Fibroblast of skin of left biceps (primary cell): ENCODE data around the gene PTPRE.

Source experiments
- DNase-seq, 2 experiments: peaks; one replicate each; pipeline ENCODE4 v3.0.0-alpha.2; 2013; ENCODE audit warnings: low read depth in 2 of 2

The PTPRE gene

DNA sequence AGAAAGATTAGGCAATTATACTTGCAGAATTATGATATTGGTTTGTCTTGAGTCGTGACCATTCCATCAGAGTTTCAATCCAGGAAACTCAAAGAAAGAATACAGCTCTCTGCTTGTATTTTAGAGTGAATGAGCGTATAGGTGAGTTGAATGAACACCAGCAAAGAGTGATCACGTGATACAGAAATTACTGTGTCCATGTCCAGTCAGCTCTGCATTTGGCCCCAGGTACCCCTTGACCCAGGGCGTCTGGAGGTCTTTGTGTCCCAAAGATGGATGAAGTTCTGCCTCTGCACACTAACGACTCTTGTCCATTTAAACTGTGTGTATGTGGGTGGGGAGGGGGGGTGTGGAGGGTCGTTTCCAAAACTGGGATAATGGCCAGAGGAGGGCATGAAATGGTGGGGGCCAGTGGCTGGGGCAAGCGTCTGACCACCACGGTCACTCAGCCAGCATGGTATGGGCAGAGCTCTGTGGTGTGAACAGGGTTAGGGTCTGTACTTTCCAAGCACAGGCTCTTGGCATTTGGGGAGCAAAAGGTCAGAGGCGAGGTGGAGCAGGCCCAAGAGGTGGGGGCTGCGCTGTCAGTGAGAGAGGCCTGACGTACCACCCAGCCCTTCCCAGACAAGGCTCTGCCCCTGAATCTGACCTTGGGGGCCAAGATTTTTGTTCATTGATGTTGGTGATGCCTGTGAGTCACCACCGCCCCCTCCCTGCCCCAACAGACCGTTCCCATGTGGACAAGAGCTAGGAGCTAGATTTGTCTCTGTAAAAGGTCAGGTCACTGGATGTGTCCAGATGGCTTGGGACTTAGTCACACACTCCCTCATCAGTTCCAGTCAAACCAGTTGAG, 1.4 kb downstream of the PTPRE start:
- no peak for DNase-seq

DNA sequence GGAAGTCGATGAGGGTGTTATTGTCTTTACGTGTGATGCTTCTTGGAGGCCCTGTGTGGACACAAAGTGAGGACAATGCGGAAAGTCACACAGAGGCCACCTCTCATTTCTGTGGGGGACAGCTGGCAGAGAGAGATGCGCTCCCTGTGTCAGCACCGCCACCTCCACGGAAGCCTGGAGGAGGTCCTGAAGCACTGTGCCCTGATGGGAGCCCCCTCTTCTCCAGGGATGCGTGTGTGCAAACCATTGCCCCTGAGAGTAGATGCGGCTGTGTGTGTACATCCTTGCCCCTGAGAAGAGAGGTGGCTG, 2.0 kb downstream of the PTPRE start:
- DNase-seq: no peak

GRCh38 chr10:127909716-127910463, 3.0 kb downstream of the PTPRE start:
- no peak for DNase-seq

GRCh38 chr10:127910464-127910770, 3.5 kb downstream of the PTPRE start:
- DNase-seq: no peak

DNA sequence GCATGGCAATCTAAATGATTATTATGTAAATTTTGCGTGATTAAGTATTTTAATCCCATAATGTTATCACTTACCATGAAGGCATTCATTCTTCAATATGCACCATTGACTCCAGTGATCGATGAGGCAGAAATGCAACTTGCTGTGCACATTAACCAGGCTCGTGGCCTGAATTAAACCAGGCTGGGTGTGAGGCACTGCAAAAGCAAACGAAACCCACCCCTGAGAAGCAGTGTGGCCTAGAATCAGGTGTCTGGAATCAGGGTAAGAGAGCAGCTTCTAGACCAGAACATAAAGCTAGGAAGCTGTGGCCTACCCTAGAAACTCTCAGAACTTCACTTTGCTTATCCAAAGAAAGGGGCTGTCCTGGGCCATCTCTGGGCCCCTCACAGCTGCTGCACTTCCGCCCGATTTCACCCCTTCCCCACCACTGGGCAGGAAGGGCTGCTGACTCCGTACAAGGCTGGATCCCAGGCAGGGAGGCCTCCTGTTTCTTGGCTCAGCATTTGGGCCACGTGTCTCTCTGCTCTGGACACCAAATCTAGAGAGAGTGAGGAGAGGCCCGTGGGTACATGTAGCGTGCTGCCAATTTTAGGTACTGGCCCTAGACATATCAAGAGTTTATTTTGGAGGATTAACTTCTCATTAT, 4.4 kb downstream of the PTPRE start:
- DNase-seq: no peak

DNA sequence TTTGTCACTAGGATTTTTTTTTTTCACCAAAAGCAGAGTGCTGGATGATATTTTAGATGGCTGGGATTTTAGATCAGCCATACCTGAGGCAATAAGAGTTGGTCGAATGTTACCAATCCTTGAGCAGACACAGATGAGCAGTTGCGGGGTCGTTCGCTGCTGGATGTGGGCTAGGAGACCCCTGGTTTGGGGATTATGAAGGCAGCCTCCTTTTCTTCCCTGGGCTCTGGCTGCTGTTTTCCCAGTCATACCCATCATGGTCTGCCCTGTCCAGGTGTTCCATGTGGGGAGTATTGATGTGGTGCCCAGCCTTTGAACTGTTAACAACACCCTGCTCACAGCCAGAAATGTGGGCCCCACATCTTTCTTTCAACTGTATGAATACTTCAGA, 5.0 kb downstream of the PTPRE start:
- DNase-seq: no peak

GRCh38 chr10:127912607-127913367, 5.9 kb downstream of the PTPRE start:
- no peak for DNase-seq

- DNase-seq: no peak
Measured at GRCh38 chr10:127913368-127913759, 6.5 kb downstream of the PTPRE start.

DNA sequence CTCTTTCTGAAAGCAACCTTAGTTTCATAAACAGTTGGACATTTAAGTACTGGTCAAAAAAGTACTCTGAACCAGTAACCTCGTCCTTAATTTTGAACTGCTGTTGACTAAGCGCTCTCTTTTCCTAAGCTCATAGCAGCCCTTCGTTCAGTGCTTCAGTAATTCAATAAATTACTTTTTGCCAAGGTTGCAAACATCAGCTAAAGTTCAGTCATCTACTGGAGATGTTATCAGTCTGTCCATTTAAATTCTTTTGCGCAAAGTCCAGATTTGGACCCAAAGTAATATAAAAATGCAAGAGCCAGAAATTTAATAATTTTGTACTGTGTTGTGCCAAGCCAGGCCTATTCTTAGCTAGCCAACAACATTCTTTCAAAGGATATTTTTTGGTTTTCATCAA, 8.4 kb downstream of the PTPRE start:
- no peak for DNase-seq

DNA sequence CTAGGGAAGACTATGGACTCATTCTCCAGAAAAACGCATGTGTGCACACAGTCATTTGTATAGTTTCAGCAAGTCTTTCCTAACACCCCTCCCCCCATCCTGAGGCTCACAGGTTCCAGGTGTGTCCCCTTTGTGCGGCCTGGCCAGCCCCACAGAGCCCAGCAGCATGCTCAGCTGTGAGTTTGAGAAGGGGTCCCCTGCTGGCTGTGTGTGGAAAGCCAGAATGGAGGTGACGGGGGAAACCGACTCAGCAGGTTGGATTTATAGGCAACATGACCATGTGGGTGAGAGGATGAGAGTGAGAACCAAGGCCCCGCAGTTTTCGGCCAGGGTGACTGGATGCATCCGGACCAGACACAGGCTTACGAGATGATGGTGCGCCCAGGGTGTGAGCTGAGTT, 9.9 kb downstream of the PTPRE start:
- DNase-seq: no peak

- DNase-seq: no peak
Measured at GRCh38 chr10:127918572-127918971, 11.7 kb downstream of the PTPRE start.

DNA sequence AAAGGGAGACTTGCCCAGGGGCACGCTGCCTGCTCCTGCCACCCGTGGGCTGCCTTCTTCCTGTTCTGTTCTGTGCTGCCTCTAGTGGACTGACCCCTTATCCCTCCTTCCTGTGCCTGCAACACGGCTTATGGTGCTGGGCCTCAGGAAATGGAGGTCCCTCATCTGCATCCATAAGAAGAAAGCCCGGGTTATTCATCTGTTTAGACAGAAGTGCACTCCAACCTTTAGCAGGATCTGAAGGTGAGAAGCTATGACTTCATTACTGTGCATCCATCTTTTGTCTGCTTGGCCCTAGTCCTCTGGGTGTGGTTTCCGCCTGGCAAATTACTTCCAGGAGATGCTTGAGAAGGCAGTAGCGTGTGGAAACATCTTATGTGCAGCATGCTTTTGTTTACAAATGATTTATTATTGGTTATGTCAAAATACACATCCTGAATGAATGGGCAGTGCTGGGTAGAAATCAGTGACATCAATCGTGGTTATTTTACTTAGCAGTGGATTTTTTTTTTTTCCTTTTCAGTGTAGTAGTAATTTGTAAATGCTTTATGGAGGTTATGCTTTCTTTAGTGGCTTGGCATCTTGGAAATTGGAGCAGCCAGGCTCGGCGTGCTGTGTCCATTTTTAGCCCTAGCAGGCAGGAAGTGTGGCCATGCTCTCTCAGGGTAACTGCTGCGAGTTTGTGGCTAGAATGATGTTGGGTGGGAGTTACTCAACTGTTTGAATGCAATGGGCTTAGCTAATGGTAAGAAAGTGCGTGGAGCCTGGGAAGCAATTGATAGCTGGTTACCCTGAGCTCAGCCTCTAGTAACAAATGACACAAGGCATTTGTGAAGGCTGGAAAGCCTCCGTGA, 12.7 kb downstream of the PTPRE start:
- no peak for DNase-seq

GRCh38 chr10:127920306-127921074, 13.6 kb downstream of the PTPRE start:
- no peak for DNase-seq

GRCh38 chr10:127921075-127921752, 14.3 kb downstream of the PTPRE start:
- no peak for DNase-seq

GRCh38 chr10:127921753-127922145, 14.8 kb downstream of the PTPRE start:
- DNase-seq: no peak

- no peak for DNase-seq
Measured at GRCh38 chr10:127922206-127922605, 15.3 kb downstream of the PTPRE start.

DNA sequence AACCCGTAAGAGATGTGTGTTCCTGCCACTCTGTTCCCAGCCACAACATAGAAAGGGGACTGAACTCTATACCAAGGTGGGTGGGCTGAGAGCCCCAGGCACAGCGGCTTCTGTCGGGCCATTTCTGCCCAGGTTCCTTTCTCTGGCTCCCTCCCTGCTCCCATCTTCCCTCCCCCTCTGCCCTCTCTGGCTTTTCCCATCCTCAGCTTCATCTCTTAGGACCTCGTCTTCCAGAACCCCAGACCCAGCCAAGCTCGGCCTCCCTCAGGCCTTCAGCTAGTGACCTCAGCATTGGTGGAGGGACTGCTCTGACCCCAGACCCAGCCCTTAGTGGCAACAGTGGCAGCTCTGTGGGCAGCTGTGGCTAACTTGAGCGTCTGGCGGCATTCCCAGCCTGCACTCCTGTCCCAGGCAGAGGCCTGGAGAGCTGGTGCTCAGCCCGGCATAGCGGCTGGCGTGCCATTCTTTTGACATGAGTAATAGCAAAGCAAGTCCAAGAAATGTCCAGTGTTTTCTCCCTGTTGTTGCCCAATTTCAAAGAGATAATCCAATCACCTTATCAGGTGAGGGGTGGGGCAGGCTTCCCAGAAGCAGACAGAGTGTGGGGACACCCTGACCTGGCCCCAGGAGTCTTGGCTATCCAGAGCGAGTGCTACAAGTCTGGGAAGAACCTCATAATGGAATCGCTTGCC, 15.9 kb downstream of the PTPRE start:
- DNase-seq: no peak

DNA sequence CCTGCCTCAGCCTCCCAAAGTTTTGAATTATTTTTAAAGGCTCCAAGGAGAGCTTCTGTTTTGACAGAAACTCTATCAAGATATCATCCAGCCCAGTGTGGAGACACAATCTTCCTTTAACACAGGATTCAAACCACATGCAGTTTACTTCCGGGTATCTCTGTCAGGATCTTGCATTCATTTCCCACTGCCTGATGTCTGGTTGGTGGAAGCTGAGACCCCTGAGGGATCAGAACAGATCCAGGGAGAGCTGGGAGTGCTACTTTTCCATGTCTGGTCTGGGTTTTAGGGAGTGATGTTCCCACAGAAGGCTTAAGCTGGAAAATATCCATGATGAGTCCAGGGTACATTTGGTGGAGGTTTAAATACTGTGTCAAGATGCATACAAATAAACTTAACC, 16.7 kb downstream of the PTPRE start:
- DNase-seq: no peak

DNA sequence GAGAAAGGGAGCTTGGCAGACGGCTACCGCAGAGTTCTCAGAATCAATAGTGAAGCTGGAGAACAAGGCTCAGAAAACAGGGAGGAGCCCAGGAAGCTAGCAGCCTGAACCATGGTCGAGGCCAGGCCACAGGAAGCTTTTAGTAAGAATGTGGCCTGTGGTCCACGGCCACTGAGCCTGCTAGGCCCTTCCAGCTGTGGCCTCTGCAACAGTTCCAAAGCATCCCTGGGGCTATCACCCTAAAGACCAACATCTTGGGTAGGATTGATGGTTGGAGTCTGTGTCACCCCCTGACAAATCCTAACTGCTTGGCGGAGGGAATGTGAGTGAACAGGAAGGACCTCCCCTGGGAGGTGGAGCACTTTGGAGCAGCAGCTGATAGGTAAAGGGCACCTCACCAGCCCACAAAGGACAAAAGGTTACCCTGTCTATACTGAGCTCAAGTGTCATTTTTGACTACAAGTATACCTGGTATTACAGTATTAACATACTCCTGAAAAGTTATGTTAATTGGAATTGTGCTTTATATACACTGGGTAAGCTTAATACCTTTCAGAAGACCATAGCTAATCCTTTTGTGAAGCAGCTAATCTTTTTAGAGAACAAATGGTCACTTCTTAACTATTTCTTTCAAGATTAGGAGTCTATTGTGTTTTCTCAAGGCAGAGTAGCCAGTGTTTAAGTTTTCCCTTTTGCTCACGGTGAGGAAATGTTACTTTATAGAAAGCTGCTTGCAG, 18.7 kb downstream of the PTPRE start:
- no peak for DNase-seq
